H1 (cell line): ENCODE results near the gene ADAMTS8. TPM values are rescaled to one million over a fixed set of nuclear protein-coding genes. Genes with fewer than 3 reads are reported as not detected.

ENCODE experiments used
- ATF3 ChIP-seq: IDR thresholded peaks from 2 replicates; pipeline ENCODE4 v1.6.1; 2011; ENCODE audit warnings: low read depth, mild to moderate bottlenecking, low read length; ENCODE audit not compliant: insufficient read depth
- BACH1 ChIP-seq: IDR thresholded peaks from 2 replicates; pipeline ENCODE4 v1.6.1; 2012; ENCODE audit warnings: low read length, improper control_type of control experiment
- GABPA ChIP-seq: IDR thresholded peaks from 2 replicates; pipeline ENCODE4 v1.6.1; 2011; ENCODE audit warnings: mild to moderate bottlenecking, low read length, moderate library complexity, borderline replicate concordance; ENCODE audit not compliant: insufficient read depth
- HDAC2 ChIP-seq, 2 experiments: fragments of 300-600 bp in 1 of 2; sonication (generic) in 1 of 2; IDR thresholded peaks; 2 replicates each; pipeline ENCODE4 v1.6.1; 2011 to 2012; ENCODE audit warnings: low read depth in 2 of 2, low read length in 2 of 2, mild to moderate bottlenecking in 2 of 2, moderate library complexity in 2 of 2, borderline replicate concordance in 1 of 2, inconsistent platforms in 1 of 2
- NRF1 ChIP-seq: IDR thresholded peaks from 2 replicates; pipeline ENCODE4 v1.6.1; 2011; ENCODE audit warnings: mild to moderate bottlenecking, low read depth, low read length, improper control_type of control experiment
- RNF2 ChIP-seq: fragments of 200-900, 300-1000 bp; sonication (generic); IDR thresholded peaks from 2 replicates; pipeline ENCODE4 v1.7.1; 2016; ENCODE audit warnings: borderline replicate concordance, low read depth, mild to moderate bottlenecking, antibody characterized with exemption, low read length; ENCODE audit not compliant: poor library complexity, severe bottlenecking; ENCODE audit errors: missing control alignments
- SRF ChIP-seq: IDR thresholded peaks from 2 replicates; pipeline ENCODE4 v1.6.1; 2011; ENCODE audit warnings: mild to moderate bottlenecking, low read depth, low read length, moderate library complexity
- TEAD4 ChIP-seq: IDR thresholded peaks from 2 replicates; pipeline ENCODE4 v1.6.1; 2012; ENCODE audit warnings: low read depth, low read length, inconsistent platforms, mixed read lengths
- polyA plus RNA-seq, 7 experiments: library from polyadenylated mRNA; depleted of rRNA in 3 of 7; stranded (reverse) in 5 of 7; unstranded in 2 of 7; fragments of >200 nt in 5 of 7; fragments of 200-250 nt in 2 of 7; gene quantifications; 1 replicate in 5 of 7; 2 replicates in 1 of 7; 4 replicates in 1 of 7; pipeline versions ENCODE4 v1.2.1 to v1.2.3, GENCODE V29; 2011 to 2013; ENCODE audit warnings: missing spikeins in 2 of 7, mixed read lengths in 2 of 7
- total RNA-seq: library from RNA; stranded (reverse); fragmentation: NEBNext Ultra II Directional; extraction: Animal tissue kit (Norgen Biotek cat#: 25700); gene quantifications from 2 replicates; pipeline ENCODE4 v1.2.1, GENCODE V29; 2021

ADAMTS8 gene
- total and polyA plus RNA-seq, 2 of the 8 experiments (the other 6 are each of a cell fraction or from before 2014, with no cell fraction given): 9.3 to 16.6 TPM

DNA sequence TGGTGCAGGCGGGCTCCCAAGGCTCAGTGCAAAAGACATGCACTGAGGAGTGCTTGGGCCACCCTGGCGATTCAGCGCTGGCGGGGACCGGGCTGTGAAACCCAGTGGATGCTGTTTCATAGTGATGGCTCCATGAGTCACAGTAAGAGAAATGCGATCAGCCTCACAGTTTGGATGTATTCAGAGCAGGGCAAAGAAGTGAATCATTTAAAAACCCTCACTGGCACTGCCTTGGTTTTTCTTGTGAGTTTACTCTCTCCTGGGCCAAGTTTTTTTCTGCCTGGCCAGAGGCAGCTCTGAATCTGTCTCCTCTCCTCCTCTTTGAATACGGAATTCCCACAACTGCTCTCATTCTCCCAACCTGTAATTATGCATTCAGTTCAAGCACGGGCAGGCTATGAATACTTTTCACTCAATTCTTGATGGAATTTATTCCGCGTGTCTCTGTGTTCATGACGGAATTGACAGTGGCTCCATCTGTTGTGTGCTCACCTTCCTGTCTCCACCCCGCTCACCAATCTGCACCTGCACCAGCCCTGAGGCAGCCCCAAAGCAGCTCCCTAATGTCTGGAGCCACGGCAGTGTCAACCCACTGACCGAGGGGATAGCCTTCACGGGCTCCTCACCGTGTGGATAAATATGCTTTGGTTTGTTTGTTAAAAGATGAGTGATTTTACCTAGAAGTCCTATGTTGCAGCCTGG is 14.9 kb downstream of the ADAMTS8 start (continued):
- TF ChIP-seq TEAD4 (no peak), BACH1 (no peak), NRF1 (no peak), HDAC2 (IDR thresholded peaks at IDR 0.05; ENCODE audit: borderline replicate concordance in 1 of 2, low read depth in 2 of 2, low read length in 2 of 2) (no peak), RNF2 (no peak), ATF3 (no peak), SRF (no peak), GABPA (no peak)
